ENCODE results near the gene BIRC7.

BIRC7 gene

GRCh38 chr20:63265891-63266515 is 30.3 kb downstream of the BIRC7 start:
- no peak for DNase-seq (ENCODE audit: low spot score)

GRCh38 chr20:63267691-63268090 is 32.0 kb downstream of the BIRC7 start:
- no peak for DNase-seq (ENCODE audit: low spot score)

DNA sequence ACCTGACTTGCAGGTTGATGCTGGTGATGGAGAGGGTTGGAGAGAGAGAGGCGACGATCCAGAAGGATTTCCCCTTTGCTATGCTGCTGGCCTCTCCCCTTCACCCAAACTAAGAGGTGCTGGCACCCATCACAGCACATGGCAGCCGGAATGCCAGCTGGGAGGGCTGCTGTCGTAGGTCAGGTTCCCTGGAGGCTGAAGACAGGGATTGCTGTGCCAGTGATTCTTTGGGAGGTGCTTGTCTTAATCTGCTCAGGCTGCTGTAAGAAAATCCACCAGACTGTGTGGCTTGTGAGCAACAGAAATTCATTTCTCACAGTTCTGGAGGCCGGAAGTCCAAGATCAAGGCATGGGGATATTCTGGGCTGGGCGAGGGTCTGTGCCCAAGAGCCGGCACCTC is 32.6 kb downstream of the BIRC7 start:
- no peak for DNase-seq (ENCODE audit: low spot score)

DNA sequence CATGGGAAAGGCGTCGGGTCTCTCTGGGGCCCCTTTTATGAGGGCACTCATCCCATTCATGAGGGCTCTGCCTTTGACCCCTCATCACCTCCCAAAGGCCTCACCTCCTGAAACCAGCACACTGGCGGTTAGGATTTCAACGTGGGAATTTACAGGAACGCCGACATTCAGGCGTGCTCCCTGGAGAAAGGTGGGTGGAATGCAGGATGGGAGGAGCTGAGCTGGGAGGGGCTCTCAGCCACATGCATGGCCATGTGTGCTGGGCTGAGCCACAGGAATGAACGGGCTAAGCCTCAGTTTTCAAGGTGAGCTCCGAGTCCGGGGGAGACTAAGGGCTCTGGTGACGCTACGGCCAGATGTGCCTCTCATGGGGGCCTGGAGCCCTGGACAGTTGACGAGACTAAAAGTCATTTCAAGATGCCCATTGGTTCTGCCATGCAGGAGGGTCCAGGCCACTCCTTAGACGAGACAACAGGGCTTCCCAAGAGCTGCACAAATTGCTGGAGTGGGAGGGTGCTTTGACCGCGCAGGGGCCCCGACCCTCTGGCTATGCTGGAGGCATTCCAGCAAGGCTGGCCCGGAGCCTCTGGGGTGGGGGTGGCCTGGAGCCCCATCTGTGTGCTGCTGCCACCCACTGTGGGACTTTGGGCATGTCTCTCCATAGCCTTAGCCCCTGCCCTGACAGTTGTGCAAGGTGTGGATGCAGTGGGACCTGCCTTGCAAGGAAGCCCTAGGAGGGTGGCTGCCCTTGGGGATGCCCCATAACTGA is 33.1 kb downstream of the BIRC7 start:
- DNase-seq (ENCODE audit: low spot score), result no peak

- no peak for DNase-seq (ENCODE audit: low spot score)
Observed at GRCh38 chr20:63269724-63270123, 34.0 kb downstream of the BIRC7 start.

DNA sequence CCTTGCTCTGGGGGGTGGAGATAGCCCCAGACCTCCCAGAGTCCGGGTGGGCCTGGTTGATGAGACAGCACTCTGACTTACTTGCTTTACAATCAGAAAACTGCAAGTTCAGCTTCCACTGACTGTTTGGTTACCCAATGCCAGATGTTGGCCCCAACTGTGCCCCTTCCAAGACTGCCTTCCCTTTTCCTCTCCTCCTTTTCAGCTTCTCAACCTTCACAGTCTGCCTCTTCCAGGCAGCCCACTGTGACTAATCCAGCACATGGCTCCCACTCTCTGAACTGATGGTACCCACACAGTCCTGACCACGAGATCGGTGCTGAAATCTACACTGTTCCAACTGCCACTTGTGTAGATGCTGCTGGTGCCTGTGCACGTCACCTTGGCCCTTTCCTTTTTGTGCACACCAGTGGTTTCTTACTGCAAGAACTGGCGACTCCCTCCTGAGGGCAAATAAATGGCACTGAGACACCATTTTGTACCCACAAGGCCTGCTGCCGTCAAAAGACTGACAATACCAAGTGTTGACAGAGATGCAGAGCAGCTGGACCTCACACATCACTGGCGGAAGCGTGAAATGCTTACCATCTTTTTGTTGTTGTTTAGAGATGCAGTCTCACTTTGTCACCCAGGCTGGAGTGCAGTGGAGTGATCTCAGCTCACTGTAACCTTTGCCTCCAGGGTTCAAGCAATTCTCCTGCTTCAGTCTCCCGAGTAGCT is 35.1 kb downstream of the BIRC7 start:
- DNase-seq (ENCODE audit: low spot score), result no peak

GRCh38 chr20:63272105-63273058 is 36.7 kb downstream of the BIRC7 start, which contains the start of gene ARFGAP1:
ARFGAP1 (plus strand) TSS chr20:63272813; CDS start chr20:63275581, 2,768 bp downstream.
- peak; percentile 97 for DNase-seq (ENCODE audit: low spot score)

- DNase-seq (ENCODE audit: low spot score), result no peak
Observed at GRCh38 chr20:63273059-63273579, 37.4 kb downstream of the BIRC7 start.

DNA sequence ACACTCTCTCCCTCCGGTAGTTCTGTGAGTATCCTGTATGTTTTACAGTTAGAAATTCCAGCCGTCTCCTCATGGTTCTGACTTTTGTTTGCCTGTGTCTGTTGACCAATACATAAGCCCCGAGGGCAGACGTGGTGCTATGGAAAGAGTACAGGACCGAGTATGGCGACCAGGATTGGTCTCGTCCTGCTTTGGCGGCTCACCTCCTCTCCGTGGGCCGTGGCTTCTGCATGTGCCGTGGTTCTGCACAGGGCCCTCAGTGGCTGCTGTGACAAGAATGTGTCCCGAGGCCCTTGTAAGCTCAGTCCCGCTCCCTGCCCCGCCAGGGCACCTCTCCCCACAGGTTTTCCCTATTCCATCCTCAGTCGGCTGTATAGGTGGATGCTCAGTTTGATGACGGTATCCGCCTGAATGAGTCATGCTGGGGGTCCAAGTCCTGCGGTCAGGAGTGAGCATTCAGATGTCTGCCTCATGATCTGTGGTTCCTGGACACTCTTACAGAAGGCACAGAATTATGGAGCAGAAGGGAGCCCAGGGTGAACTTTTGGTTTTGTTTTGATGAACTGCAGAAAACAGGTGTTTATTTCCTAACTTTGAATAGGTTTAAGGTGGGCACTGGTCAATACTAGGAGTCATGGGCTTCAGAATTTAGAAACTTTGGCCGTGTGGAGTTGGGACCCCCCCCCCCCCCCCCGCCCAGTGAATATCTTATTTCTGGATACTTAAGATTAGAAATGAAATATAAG is 38.1 kb downstream of the BIRC7 start:
- no peak for DNase-seq (ENCODE audit: low spot score)

GRCh38 chr20:63274381-63275228 is 38.9 kb downstream of the BIRC7 start:
- DNase-seq (ENCODE audit: low spot score), result no peak

- no peak for DNase-seq (ENCODE audit: low spot score)
Observed at GRCh38 chr20:63275825-63276224, 40.1 kb downstream of the BIRC7 start.

GRCh38 chr20:63276956-63277355 is 41.3 kb downstream of the BIRC7 start:
- DNase-seq (ENCODE audit: low spot score), result no peak

- no peak for DNase-seq (ENCODE audit: low spot score)
Observed at GRCh38 chr20:63277466-63278272, 42.0 kb downstream of the BIRC7 start.

- no peak for DNase-seq (ENCODE audit: low spot score)
Observed at GRCh38 chr20:63278661-63279060, 43.0 kb downstream of the BIRC7 start.

GRCh38 chr20:63279931-63280330 is 44.2 kb downstream of the BIRC7 start:
- DNase-seq (ENCODE audit: low spot score), result no peak

DNA sequence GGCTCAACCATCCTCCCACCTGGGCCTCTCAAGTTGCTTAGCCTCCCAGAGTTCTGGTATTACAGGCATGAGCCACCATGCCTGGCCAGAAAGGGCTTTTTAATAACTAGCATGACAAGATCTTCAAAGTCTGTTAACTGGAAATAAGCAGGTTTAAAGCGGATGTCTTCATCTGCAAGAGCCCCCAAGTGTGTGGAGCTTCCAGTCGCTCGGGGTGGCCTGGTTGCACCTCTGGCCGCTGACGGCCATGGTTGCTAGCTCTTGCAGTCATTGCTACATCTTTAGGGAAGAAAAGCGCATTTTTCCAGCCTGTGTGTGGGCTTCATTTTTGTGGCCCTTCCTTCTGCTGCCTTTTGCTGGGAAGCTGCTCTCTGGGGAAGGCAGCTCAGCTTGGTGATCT is 44.7 kb downstream of the BIRC7 start:
- no peak for DNase-seq (ENCODE audit: low spot score)

DNA sequence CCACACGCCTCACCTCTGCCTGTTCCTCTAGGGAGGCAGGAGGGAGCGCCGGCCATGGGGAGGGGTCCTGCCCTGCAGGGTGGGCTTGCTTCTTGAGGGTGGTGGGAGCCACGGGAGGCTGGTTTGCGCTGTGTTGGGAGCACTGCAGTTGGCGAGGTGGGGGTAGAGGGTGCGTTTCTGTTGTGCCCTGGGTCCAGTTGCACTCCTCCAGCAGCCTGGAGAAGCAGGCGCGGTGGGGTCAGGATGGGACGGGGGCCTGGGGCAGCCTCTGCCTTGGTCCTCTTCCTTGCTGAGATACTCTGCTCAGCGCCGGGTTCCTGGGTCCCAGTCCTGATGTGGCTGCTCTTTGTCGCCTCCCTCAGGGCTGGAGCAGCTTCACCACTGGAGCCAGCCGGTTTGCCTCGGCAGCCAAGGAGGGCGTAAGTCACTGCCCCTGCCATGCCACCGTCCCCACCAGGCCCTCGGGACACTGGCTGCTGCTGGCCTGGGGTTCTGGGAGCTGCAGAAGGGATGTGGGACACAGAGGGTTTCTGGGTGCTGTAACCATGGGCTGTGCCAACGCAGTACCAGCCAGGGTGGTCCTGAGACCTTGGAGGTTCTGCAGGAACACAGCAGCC is 45.3 kb downstream of the BIRC7 start:
- DNase-seq (ENCODE audit: low spot score), result no peak

All from left forelimb (tissue), 1 donor.